Endothelial cell of umbilical vein (primary cell): ENCODE measurements around the gene HSD17B2.

ENCODE experiments used
- EZH2 ChIP-seq: IDR thresholded peaks from 2 replicates; pipeline ENCODE4 v1.6.1; 2012; ENCODE audit warnings: borderline replicate concordance, low read depth, mild to moderate bottlenecking, moderate library complexity, low read length, inconsistent platforms; ENCODE audit not compliant: severe bottlenecking
- FOS ChIP-seq: IDR thresholded peaks from 2 replicates; pipeline ENCODE4 v1.6.1; 2011; ENCODE audit warnings: mild to moderate bottlenecking, low read length, moderate library complexity, borderline replicate concordance; ENCODE audit not compliant: insufficient read depth
- JUN ChIP-seq: IDR thresholded peaks from 2 replicates; pipeline ENCODE4 v1.6.1; 2011; ENCODE audit warnings: borderline replicate concordance, low read depth; ENCODE audit not compliant: insufficient read length, insufficient read depth
- MYC ChIP-seq: IDR thresholded peaks from one replicate; pipeline ENCODE4 v1.6.1; 2011; ENCODE audit warnings: mild to moderate bottlenecking, low read depth, low read length
- POLR2AphosphoS5 ChIP-seq: IDR thresholded peaks from 2 replicates; pipeline ENCODE4 v1.6.1; 2012; ENCODE audit warnings: low read depth, mild to moderate bottlenecking, control low read depth, low read length, moderate library complexity; ENCODE audit not compliant: insufficient read depth
- TF ChIP-seq, protein P1 (sequence below), 2 donors: IDR thresholded peaks; 1 replicate in 1 of 2; 2 replicates in 1 of 2; pipeline ENCODE4 v1.5.1; 2011; ENCODE audit warnings: low read length in 2 of 2, mild to moderate bottlenecking in 2 of 2, moderate library complexity in 2 of 2, control low read depth in 1 of 2, inconsistent platforms in 1 of 2, low read depth in 1 of 2; ENCODE audit not compliant: insufficient read depth in 1 of 2; ENCODE audit errors: extremely low read depth in 1 of 2

DNA sequence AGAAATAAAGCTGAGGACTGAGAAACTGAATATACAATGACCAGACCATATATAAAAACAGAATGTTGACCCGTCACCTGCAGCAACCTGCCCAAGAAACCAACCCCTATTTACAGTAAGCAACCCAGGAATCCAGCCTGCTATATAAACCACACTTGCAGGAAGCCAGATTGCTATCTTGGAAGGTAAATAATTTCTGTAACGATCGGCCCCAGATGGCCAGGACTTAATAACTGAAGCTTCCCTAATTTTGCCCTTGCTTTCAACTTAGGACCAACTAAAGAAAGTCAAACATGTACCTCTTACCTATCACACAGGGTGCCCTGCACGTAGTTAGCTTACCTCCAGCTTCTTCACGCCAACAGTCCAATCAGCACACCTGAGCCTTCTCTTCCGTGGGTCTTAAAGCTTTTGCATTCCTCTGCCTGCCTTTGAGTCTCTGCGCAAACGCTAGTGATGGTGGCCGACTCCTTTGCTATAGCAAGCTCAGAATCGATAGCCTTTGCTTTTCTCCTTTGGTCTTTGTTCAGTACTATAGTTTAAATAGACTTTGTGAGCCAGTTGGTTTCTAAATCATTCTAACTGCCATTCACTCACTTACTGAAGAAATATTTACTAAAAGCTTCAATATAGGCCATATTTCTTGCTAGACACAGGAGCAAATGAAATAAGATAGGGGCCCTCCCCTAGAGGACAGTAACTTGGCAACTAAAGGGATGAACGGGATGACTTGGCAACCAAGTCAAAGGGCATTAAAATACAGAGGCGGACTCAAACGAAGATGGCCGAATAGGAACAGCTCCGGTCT is 103.6 kb downstream of the HSD17B2 start:
- TF ChIP-seq MYC (no peak), FOS (no peak), POLR2AphosphoS5 (no peak), EZH2 (no peak), JUN (no peak)
- TF ChIP-seq, protein P1, sequence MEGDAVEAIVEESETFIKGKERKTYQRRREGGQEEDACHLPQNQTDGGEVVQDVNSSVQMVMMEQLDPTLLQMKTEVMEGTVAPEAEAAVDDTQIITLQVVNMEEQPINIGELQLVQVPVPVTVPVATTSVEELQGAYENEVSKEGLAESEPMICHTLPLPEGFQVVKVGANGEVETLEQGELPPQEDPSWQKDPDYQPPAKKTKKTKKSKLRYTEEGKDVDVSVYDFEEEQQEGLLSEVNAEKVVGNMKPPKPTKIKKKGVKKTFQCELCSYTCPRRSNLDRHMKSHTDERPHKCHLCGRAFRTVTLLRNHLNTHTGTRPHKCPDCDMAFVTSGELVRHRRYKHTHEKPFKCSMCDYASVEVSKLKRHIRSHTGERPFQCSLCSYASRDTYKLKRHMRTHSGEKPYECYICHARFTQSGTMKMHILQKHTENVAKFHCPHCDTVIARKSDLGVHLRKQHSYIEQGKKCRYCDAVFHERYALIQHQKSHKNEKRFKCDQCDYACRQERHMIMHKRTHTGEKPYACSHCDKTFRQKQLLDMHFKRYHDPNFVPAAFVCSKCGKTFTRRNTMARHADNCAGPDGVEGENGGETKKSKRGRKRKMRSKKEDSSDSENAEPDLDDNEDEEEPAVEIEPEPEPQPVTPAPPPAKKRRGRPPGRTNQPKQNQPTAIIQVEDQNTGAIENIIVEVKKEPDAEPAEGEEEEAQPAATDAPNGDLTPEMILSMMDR (IDR thresholded peaks at IDR 0.05; ENCODE audit: extremely low read depth in 1 of 2, insufficient read depth in 1 of 2, low read depth in 1 of 2, low read length in 2 of 2), result no peak
